ENCODE data around the gene HK2.

Gene HK2

GRCh38 chr2:74935975-74936391 is 102.1 kb downstream of the HK2 start:
- Mint-ChIP-seq H3K4me3 (no peak overlapping the region), H3K27me3 (peaks cover 50% of the 10 kb centered on the region), H3K27ac (no peak overlapping the region), H3K9me3 (no peaks in the 10 kb centered on the region), H3K36me3 (ENCODE audit: low read depth) (no peaks in the 10 kb centered on the region), H3K4me1 (ENCODE audit: low read depth) (no peaks in the 10 kb centered on the region)

DNA sequence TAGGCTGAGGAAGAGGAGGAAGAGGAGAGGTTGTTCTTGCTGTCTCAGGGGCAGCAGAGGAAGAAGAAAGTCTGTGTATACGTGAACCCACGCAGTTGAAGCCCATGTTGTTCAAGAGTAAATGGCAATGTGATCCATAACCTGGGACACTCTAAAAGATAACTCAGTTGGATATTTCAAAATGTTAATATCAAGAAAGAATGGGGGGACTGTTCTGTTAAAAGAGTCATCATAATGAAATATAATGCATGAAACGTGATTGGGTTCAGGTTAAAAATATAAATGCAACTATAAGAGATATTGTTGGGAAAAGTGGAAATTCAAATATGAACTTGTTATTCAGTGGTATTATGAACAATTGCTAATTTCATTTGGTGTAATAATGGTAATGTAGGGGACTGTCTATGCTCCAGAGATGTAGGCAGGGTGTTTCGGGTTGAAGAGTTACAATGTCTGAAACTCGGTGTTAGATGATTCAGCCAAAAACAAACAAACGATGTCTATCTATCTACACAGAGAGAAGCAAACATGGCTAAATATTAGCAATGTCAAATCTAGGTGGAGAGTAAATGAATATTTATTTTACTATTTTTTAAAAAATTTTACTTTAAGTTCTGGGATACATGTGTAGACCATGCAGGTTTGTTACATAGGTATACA is 103.4 kb downstream of the HK2 start:
- Mint-ChIP-seq H3K9me3 (no peaks in the 10 kb centered on the region), H3K27me3 (peaks cover 45% of the 10 kb centered on the region), H3K27ac (no peak overlapping the region), H3K36me3 (ENCODE audit: low read depth) (no peaks in the 10 kb centered on the region), H3K4me1 (ENCODE audit: low read depth) (no peaks in the 10 kb centered on the region), H3K4me3 (no peak overlapping the region)

DNA sequence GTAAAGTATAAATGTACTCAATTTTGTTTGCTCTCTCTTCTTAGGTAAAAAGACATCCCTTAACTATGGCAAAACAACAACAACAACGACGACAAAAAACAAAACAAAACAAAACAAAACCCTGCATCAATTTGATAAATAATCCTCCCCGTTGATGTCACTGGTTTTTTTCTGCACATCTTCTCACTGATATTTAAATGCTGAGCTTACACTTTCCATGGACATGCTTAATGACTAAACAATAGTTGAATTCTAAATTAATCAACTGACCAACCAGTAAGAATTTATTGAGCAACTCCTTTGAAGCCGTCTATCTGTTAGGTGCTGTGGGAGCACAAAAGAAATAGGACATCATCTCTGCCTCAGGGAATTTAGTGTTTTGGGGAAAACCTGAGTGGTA is 104.3 kb downstream of the HK2 start:
- Mint-ChIP-seq H3K4me1 (ENCODE audit: low read depth) (no peaks in the 10 kb centered on the region), H3K9me3 (no peaks in the 10 kb centered on the region), H3K4me3 (no peak overlapping the region), H3K27ac (no peak overlapping the region), H3K27me3 (peaks cover 39% of the 10 kb centered on the region), H3K36me3 (ENCODE audit: low read depth) (no peaks in the 10 kb centered on the region)

- Mint-ChIP-seq H3K4me3 (no peak overlapping the region), H3K27ac (no peak overlapping the region), H3K9me3 (no peaks in the 10 kb centered on the region), H3K4me1 (ENCODE audit: low read depth) (peaks cover 2% of the 10 kb centered on the region), H3K36me3 (ENCODE audit: low read depth) (no peaks in the 10 kb centered on the region), H3K27me3 (peaks cover 29% of the 10 kb centered on the region)
Measured at GRCh38 chr2:74939919-74940812, 106.2 kb downstream of the HK2 start.

DNA sequence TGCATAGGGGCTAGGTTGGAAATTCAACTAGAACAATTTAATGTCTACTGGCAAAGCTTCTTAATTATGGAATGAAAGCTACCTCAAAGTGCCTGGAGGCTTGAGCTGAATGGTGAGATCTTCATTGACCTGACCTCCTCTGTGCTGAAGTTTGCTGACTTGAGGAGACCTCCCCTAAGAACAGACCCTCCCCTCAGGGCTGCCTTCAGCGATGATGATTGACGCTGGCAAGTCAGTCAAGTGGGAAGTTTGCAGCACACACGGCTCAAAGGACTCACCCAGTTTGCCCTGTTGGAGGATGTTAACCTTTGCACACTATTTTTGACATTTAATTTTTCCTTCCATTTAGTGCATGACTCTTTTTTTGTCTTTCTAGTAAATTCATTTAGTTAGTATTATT is 107.4 kb downstream of the HK2 start:
- Mint-ChIP-seq H3K9me3 (no peaks in the 10 kb centered on the region), H3K27ac (no peak overlapping the region), H3K27me3 (peaks cover 19% of the 10 kb centered on the region), H3K4me1 (ENCODE audit: low read depth) (peaks cover 3% of the 10 kb centered on the region), H3K36me3 (ENCODE audit: low read depth) (no peaks in the 10 kb centered on the region), H3K4me3 (no peak overlapping the region)

DNA sequence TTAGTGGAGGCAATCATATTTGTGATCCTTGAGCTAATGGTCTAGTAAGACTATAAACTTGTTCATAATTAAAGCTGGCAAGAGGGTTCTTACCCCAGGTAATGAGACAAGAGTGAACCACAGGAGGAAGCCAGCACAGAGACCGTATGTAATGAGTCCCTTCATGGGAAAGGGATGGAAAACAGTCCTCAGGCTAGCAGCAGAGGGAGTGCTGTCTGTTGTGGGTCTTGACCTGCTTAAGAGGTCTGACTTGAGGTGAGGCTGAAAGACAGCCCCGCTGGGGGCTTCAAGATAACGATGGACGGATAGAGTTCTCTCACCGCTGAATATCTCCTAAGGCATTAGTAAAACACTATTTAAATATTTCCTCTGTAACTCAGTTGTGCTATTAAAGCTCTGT is 108.3 kb downstream of the HK2 start:
- H3K36me3 Mint-ChIP-seq (ENCODE audit: low read depth): no peaks in the 10 kb centered on the region
- H3K4me3 Mint-ChIP-seq: no peak overlapping the region
- peaks cover 9% of the 10 kb centered on the region for H3K27me3 Mint-ChIP-seq
- no peaks in the 10 kb centered on the region for H3K9me3 Mint-ChIP-seq
- H3K27ac Mint-ChIP-seq: no peak overlapping the region
- H3K4me1 Mint-ChIP-seq (ENCODE audit: low read depth): peaks cover 3% of the 10 kb centered on the region
